ENCODE data around the gene AQP1. TPM values are rescaled to one million over a fixed set of nuclear protein-coding genes. Genes with fewer than 3 reads are reported as not detected.

The AQP1 gene
- total and polyA plus RNA-seq, 3 donors from 2014 or later = 15.2 to 55.8 (median 28.1) TPM

- Histone ChIP-seq H3K4me1 (peaks cover 16% of the 10 kb centered on the region), H3K4me3 (no peak overlapping the region), H3K27me3 (no peaks in the 10 kb centered on the region), H3K9me3 (no peaks in the 10 kb centered on the region), H3K27ac (no peak overlapping the region), H3K36me3 (ENCODE audit: low read depth, missing control alignments) (no peaks in the 10 kb centered on the region)
- WGBS, 2 donors = 93 to 99% methylated on average over 10 of the region's 10 CpGs
- TF ChIP-seq, protein P1, sequence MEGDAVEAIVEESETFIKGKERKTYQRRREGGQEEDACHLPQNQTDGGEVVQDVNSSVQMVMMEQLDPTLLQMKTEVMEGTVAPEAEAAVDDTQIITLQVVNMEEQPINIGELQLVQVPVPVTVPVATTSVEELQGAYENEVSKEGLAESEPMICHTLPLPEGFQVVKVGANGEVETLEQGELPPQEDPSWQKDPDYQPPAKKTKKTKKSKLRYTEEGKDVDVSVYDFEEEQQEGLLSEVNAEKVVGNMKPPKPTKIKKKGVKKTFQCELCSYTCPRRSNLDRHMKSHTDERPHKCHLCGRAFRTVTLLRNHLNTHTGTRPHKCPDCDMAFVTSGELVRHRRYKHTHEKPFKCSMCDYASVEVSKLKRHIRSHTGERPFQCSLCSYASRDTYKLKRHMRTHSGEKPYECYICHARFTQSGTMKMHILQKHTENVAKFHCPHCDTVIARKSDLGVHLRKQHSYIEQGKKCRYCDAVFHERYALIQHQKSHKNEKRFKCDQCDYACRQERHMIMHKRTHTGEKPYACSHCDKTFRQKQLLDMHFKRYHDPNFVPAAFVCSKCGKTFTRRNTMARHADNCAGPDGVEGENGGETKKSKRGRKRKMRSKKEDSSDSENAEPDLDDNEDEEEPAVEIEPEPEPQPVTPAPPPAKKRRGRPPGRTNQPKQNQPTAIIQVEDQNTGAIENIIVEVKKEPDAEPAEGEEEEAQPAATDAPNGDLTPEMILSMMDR (IDR thresholded peaks at IDR 0.05) = no peak
- TF ChIP-seq POLR2A (IDR thresholded peaks at IDR 0.05) = no peak
- intact Hi-C loops (cut with DNase I; ENCODE audit: low total_unique reads) = no loop called here
- DNase-seq = no peak
Observed at GRCh38 chr7:30908681-30909080, 3.0 kb upstream of the AQP1 start.

DNA sequence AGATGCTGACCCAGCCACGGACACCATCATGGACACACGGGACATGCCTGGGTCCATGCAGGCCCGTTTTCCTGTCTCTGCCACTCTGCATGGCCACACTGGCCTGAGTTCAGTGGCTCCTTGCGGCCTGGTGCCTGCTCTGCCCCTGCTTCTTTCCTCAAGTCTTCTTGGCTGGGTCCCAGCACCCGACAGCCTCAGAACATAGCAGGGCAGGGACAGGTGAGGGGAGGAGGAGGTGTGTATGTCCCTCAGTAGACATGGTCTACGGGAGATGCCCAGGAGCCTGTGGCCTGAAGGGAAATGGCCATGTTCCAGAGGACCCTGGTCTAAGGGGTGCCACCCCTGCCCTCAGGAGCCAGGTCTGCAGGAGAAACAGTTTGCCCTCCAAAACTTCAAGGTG, 2.2 kb upstream of the AQP1 start:
- H3K9me3 ChIP-seq = no peaks in the 10 kb centered on the region
- DNase-seq = no peak
- H3K4me3 ChIP-seq = no peak overlapping the region
- TF ChIP-seq, protein P1 (IDR thresholded peaks at IDR 0.05) = no peak
- TF ChIP-seq POLR2A (IDR thresholded peaks at IDR 0.05) = no peak
- WGBS, 2 donors = 80 to 93% methylated on average over 1 to 6 of the region's 6 CpGs
- H3K4me1 ChIP-seq = peaks cover 16% of the 10 kb centered on the region
- H3K27ac ChIP-seq = no peak overlapping the region
- H3K27me3 ChIP-seq = no peaks in the 10 kb centered on the region
- H3K36me3 ChIP-seq (ENCODE audit: low read depth, missing control alignments) = no peaks in the 10 kb centered on the region
- intact Hi-C loops (cut with DNase I; ENCODE audit: low total_unique reads) = no loop called here

- H3K36me3 ChIP-seq (ENCODE audit: low read depth, missing control alignments) = no peaks in the 10 kb centered on the region
- H3K27me3 ChIP-seq = no peaks in the 10 kb centered on the region
- no peak overlapping the region for H3K4me3 ChIP-seq
- no peak for DNase-seq
- no peaks in the 10 kb centered on the region for H3K9me3 ChIP-seq
- WGBS, 2 donors = 57 to 75% methylated on average over 9 to 11 of the region's 11 CpGs
- no peak for TF ChIP-seq POLR2A (IDR thresholded peaks at IDR 0.05)
- TF ChIP-seq, protein P1 (IDR thresholded peaks at IDR 0.05) = no peak
- no peak overlapping the region for H3K27ac ChIP-seq
- peaks cover 20% of the 10 kb centered on the region for H3K4me1 ChIP-seq
- intact Hi-C loops (cut with DNase I; ENCODE audit: low total_unique reads) = no loop called here
Observed at GRCh38 chr7:30910411-30911073, 1.1 kb upstream of the AQP1 start.

- intact Hi-C loops (cut with DNase I; ENCODE audit: low total_unique reads) = no loop called here
- H3K9me3 ChIP-seq = no peaks in the 10 kb centered on the region
- no peak overlapping the region for H3K27ac ChIP-seq
- DNase-seq = no peak
- H3K27me3 ChIP-seq = no peaks in the 10 kb centered on the region
- 76 to 88% methylated on average over 7 to 11 of the region's 11 CpGs for whole genome bisulfite sequencing, 2 donors
- no peak overlapping the region for H3K4me3 ChIP-seq
- TF ChIP-seq POLR2A (IDR thresholded peaks at IDR 0.05) = no peak
- TF ChIP-seq, protein P1 (IDR thresholded peaks at IDR 0.05) = no peak
- peaks cover 17% of the 10 kb centered on the region for H3K4me1 ChIP-seq
- H3K36me3 ChIP-seq (ENCODE audit: low read depth, missing control alignments) = no peaks in the 10 kb centered on the region
Observed at GRCh38 chr7:30911133-30911532, 520 bp upstream of the AQP1 start.

All from testis (tissue), 3 donors.